ENCODE results near the gene SLMAP. TPM values are rescaled to one million over a fixed set of nuclear protein-coding genes. Genes with fewer than 3 reads are reported as not detected.

SLMAP gene
- polyA plus RNA-seq, 2 of the 4 experiments (the other 2 are of a cell fraction), result 15.2 to 33.1 TPM

DNA sequence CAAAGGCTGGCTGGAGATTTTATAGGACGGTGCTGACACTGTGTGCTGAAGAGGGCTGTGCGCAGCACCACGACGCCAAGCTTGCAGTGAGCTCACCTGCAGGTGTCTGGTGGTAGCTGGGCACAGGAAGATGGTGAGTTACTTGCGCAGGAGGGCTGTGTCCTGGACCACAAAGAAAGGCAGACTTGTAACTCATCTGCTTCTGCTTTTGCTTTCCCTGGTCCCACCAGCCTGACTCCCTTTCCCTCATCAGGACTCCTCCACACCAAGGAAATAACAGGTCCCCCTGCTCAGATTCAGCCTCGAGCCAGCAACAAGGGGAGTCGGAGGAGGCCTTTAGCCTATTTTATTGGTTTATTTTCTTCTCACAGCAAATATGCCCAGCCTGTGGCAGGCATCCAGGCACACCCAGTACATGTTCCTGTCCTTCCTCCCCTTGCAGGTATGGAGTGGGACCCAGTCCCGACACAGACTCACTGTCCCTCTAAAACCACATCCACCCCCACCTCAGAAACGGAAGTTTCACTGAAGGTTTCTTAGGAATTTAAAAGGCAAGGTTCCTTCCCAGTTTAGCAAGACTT, 216.5 kb downstream of the SLMAP start (continued):
- TF ChIP-seq, protein P1, sequence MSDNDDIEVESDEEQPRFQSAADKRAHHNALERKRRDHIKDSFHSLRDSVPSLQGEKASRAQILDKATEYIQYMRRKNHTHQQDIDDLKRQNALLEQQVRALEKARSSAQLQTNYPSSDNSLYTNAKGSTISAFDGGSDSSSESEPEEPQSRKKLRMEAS (IDR thresholded peaks at IDR 0.05), result peak; percentile 48
- no peak for TF ChIP-seq CEBPB (IDR thresholded peaks at IDR 0.05)

DNA sequence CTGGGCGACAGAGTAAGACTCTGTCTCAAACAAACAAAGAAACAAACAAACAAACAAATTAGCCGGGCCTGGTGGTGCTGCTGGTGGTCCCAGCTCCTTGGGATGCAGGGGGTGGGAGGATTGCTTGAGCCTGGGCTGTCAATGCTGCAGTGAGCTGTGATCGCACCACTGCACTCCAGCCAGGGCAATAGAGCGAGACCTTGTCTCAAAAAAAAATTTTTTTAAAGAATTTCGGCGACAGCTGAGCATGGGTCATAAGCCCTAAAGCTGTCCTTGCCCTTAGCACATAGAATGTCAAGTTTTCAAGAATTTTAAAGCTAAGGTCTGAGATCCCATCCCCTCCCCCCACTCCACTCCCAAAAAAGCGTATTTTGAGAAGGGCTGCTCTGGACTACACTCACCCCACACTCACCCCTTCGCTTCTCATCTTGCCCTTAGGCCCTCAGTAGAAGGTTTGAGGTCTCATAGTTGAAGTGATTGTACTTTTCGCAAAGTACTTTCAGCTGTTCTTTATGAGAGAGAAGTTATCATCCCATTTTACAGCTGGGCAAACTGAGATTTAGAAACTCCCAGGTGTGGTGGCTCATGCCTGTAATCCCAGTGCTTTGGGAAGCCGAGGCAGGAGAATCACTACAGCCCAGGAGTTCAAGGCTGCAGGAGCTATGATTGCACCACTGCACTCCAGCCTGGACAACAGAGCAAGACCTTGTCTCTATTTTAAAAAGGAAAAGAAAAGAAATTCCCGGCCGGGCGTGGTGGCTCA, 217.8 kb downstream of the SLMAP start:
- no peak for ATAC-seq
- DNase-seq (ENCODE audit: low read depth in 1 of 2, low spot score in 1 of 2), result no peak
- CTCF ChIA-PET, result interaction anchor here (1.0 to 4.3 kb wide), 6 partner anchors 12 to 43 kb away, joined by 3 to 18 read pairs (median 6); partner anchors contain the start of gene FLNB
- Histone ChIP-seq H3K27ac (peak overlapping the region; percentile 92 to 98), H3K4me2 (peak overlapping the region; percentile 62), H3K4me1 (peaks cover 95% of the 10 kb centered on the region), H3K9me3 (no peaks in the 10 kb centered on the region), H3K4me3 (0 out of 3 replicates have a peak overlapping the region, but pooled peaks have one; percentile 21)
- POLR2A ChIA-PET, result interaction anchor here (0.5 kb wide), 1 partner anchor 777 kb away, joined by 9 read pairs; no protein-coding TSS in a partner anchor
- TF ChIP-seq EHMT2 (IDR thresholded peaks at IDR 0.05; ENCODE audit: low read depth) (no peak), ESRRA (IDR thresholded peaks at IDR 0.05; ENCODE audit: borderline replicate concordance, low read length) (no peak), TFCP2L1 (CRISPR knock-in tag; IDR thresholded peaks at IDR 0.05) (no peak), HDAC2 (IDR thresholded peaks at IDR 0.05) (peak; percentile 78; the same call in 1 of the 2 replicates), FOSL2 (IDR thresholded peaks at IDR 0.05) (no peak), FOSL2 (CRISPR knock-in tag; IDR thresholded peaks at IDR 0.05) (no peak), CHD4 (IDR thresholded peaks at IDR 0.05; ENCODE audit: borderline replicate concordance) (peak; percentile 71; the same call in 1 of the 2 replicates), CBX8 (IDR thresholded peaks at IDR 0.05) (no peak), KDM1A (IDR thresholded peaks at IDR 0.05; ENCODE audit: low read depth) (peak; percentile 88)
- TF ChIP-seq, protein P2, sequence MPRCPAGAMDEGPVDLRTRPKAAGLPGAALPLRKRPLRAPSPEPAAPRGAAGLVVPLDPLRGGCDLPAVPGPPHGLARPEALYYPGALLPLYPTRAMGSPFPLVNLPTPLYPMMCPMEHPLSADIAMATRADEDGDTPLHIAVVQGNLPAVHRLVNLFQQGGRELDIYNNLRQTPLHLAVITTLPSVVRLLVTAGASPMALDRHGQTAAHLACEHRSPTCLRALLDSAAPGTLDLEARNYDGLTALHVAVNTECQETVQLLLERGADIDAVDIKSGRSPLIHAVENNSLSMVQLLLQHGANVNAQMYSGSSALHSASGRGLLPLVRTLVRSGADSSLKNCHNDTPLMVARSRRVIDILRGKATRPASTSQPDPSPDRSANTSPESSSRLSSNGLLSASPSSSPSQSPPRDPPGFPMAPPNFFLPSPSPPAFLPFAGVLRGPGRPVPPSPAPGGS (IDR thresholded peaks at IDR 0.05), result no peak
- TF ChIP-seq, protein P3, sequence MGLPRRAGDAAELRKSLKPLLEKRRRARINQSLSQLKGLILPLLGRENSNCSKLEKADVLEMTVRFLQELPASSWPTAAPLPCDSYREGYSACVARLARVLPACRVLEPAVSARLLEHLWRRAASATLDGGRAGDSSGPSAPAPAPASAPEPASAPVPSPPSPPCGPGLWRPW (IDR thresholded peaks at IDR 0.05), result no peak
- TF ChIP-seq, protein P4, sequence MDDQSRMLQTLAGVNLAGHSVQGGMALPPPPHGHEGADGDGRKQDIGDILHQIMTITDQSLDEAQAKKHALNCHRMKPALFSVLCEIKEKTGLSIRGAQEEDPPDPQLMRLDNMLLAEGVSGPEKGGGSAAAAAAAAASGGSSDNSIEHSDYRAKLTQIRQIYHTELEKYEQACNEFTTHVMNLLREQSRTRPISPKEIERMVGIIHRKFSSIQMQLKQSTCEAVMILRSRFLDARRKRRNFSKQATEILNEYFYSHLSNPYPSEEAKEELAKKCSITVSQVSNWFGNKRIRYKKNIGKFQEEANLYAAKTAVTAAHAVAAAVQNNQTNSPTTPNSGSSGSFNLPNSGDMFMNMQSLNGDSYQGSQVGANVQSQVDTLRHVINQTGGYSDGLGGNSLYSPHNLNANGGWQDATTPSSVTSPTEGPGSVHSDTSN (IDR thresholded peaks at IDR 0.05), result no peak
- no peak for FAIRE-seq
- WGBS (ENCODE audit: missing lambda C conversion rate), result 79% methylated on average over 13 of the region's 13 CpGs

DNA sequence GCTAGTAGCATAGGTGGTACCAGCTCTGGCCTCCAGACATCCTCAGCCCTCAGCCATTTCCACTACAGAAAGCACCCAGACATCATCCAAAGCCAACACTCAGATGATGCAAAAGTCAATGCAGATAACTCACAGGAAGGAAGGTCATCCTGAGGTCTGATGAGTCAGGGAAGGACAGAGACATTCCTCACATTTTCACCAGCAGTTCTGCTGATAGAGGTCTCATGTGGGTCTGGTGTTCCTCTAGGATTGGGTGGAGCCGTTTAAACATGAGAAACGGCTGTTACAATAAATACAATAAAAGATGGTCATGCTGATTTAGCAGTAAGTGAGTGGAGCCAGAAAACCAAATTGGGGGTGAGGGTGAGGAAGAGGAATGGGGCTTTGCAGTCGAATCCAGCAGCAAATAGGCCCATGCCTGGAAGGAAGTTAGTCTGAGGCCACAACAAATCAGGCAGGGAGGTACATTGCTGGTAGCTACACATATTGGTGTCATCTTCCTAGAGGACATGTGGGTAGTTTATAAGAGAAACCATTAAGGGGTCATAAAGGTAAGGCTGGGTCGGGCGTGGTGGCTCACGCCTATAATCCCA, 218.8 kb downstream of the SLMAP start:
- POLR2A ChIA-PET, result interaction anchor here (0.5 kb wide), 1 partner anchor 778 kb away, joined by 9 read pairs; no protein-coding TSS in a partner anchor
- peak; percentile 47; the same call in 1 of the 2 replicates for TF ChIP-seq TP53 (CRISPR knock-in tag; IDR thresholded peaks at IDR 0.05)
- TF ChIP-seq NPAS2 (CRISPR knock-in tag; IDR thresholded peaks at IDR 0.05; ENCODE audit: borderline replicate concordance), result no peak
- TF ChIP-seq HEYL (CRISPR knock-in tag; IDR thresholded peaks at IDR 0.05), result 0 out of 2 replicates have a peak, but pooled peaks have one; percentile 24
- TF ChIP-seq NFE2L2 (conservative IDR thresholded peaks at IDR 0.05; ENCODE audit: low read length), result peak; percentile 71; the same call in 1 of the 2 replicates
- TF ChIP-seq TFCP2L1 (CRISPR knock-in tag; IDR thresholded peaks at IDR 0.05), result peak; percentile 59; the same call in 1 of the 2 replicates
- peak; percentile 76; the same call in 1 of the 2 replicates for TF ChIP-seq HOXA7 (CRISPR knock-in tag; IDR thresholded peaks at IDR 0.05)
- TF ChIP-seq, protein P5, sequence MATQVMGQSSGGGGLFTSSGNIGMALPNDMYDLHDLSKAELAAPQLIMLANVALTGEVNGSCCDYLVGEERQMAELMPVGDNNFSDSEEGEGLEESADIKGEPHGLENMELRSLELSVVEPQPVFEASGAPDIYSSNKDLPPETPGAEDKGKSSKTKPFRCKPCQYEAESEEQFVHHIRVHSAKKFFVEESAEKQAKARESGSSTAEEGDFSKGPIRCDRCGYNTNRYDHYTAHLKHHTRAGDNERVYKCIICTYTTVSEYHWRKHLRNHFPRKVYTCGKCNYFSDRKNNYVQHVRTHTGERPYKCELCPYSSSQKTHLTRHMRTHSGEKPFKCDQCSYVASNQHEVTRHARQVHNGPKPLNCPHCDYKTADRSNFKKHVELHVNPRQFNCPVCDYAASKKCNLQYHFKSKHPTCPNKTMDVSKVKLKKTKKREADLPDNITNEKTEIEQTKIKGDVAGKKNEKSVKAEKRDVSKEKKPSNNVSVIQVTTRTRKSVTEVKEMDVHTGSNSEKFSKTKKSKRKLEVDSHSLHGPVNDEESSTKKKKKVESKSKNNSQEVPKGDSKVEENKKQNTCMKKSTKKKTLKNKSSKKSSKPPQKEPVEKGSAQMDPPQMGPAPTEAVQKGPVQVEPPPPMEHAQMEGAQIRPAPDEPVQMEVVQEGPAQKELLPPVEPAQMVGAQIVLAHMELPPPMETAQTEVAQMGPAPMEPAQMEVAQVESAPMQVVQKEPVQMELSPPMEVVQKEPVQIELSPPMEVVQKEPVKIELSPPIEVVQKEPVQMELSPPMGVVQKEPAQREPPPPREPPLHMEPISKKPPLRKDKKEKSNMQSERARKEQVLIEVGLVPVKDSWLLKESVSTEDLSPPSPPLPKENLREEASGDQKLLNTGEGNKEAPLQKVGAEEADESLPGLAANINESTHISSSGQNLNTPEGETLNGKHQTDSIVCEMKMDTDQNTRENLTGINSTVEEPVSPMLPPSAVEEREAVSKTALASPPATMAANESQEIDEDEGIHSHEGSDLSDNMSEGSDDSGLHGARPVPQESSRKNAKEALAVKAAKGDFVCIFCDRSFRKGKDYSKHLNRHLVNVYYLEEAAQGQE (IDR thresholded peaks at IDR 0.05), result no peak
- TF ChIP-seq RARB (CRISPR knock-in tag; IDR thresholded peaks at IDR 0.05), result peak; percentile 95
- TF ChIP-seq CEBPB (IDR thresholded peaks at IDR 0.05), result peak; percentile 32 to 88; a peak in 3 of 4 replicates
- TF ChIP-seq, protein P6, sequence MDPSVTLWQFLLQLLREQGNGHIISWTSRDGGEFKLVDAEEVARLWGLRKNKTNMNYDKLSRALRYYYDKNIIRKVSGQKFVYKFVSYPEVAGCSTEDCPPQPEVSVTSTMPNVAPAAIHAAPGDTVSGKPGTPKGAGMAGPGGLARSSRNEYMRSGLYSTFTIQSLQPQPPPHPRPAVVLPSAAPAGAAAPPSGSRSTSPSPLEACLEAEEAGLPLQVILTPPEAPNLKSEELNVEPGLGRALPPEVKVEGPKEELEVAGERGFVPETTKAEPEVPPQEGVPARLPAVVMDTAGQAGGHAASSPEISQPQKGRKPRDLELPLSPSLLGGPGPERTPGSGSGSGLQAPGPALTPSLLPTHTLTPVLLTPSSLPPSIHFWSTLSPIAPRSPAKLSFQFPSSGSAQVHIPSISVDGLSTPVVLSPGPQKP (IDR thresholded peaks at IDR 0.05; ENCODE audit: low read depth, low read length), result no peak
- TF ChIP-seq, protein P3 (IDR thresholded peaks at IDR 0.05), result no peak
- no peak for TF ChIP-seq SREBF2 (IDR thresholded peaks at IDR 0.05)
- no peak for TF ChIP-seq CHD2 (IDR thresholded peaks at IDR 0.05; ENCODE audit: low read length, partially characterized antibody)
- TF ChIP-seq CBX8 (IDR thresholded peaks at IDR 0.05), result no peak

More for the DNA sequence above, 218.8 kb downstream of the SLMAP start:
- CTCF ChIA-PET, result interaction anchor here (0.5 to 4.3 kb wide), 8 partner anchors 10 to 86 kb away, joined by 3 to 18 read pairs (median 4); partner anchors contain the start of gene FLNB
- Histone ChIP-seq H3K9me3 (no peaks in the 10 kb centered on the region), H3K4me3 (no peak overlapping the region), H3K4me2 (peak overlapping the region; percentile 62), H3K27ac (peak overlapping the region; percentile 92 to 98), H3K4me1 (peaks cover 91% of the 10 kb centered on the region)
- peak; percentile 92 for FAIRE-seq
- WGBS (ENCODE audit: missing lambda C conversion rate), result under 1% methylated on average over 6 of the region's 6 CpGs
- ATAC-seq, result peak; percentile 79 to 81
- peak; percentile 85 to 98 for DNase-seq (ENCODE audit: low read depth in 1 of 2, low spot score in 1 of 2)
